SK-N-MC (cell line): Measurements from ENCODE around the gene GALNT13.

Experiments used
- EZH2 ChIP-seq: fragments of 200-600 bp; sonication (generic); IDR thresholded peaks from one replicate; pipeline ENCODE4 v1.6.1; 2017; ENCODE audit warnings: antibody characterized with exemption
- POLR2AphosphoS5 ChIP-seq: IDR thresholded peaks from 2 replicates; pipeline ENCODE4 v1.6.1; 2012; ENCODE audit warnings: mild to moderate bottlenecking, low read depth, low read length, borderline replicate concordance

- TF ChIP-seq POLR2AphosphoS5 (no peak), EZH2 (no peak)
Measured at GRCh38 chr2:154228566-154229280, 357.0 kb downstream of the GALNT13 start.
